PC-9 (cell line): ENCODE results near the gene RAB30.

Experiments
- CTCF ChIP-seq: fragments of 200-600 bp; sonication (generic); conservative IDR thresholded peaks from 2 replicates; pipeline ENCODE4 v1.6.1; 2017; ENCODE audit warnings: mixed run types, antibody characterized with exemption, mild to moderate bottlenecking, moderate library complexity
- EZH2 ChIP-seq: fragments of 200-600 bp; sonication (generic); IDR thresholded peaks from 2 replicates; pipeline ENCODE4 v1.8.0; 2017; ENCODE audit warnings: antibody characterized with exemption, low read depth

- no peak for TF ChIP-seq CTCF
- TF ChIP-seq EZH2: no peak
Observed at GRCh38 chr11:83027794-83028193, 43.9 kb downstream of the RAB30 start.
